Peyer's patch (tissue), 4 donors: Measurements from ENCODE around the gene AEN. TPM values are rescaled to one million over a fixed set of nuclear protein-coding genes. Genes with fewer than 3 reads are reported as not detected.

Experiments used
- DNase-seq, 3 donors: peaks; one replicate each; pipeline ENCODE4 v3.0.0-alpha.2; 2017 to 2019
- H3K27ac ChIP-seq, 4 donors: fragments of 200-600 bp; sonication (generic); one replicate each; pipeline ENCODE4 v1.5.1; 2016 to 2019
- H3K27me3 ChIP-seq, 2 donors: fragments of 200-600 bp; sonication (generic); one replicate each; pipeline ENCODE4 v1.5.1; 2019
- H3K36me3 ChIP-seq, 3 donors: fragments of 200-600 bp; sonication (generic); one replicate each; pipeline ENCODE4 v1.5.1; 2016 to 2019
- H3K4me1 ChIP-seq, 4 donors: fragments of 200-600 bp; sonication (generic); one replicate each; pipeline ENCODE4 v1.5.1; 2016 to 2019
- H3K4me3 ChIP-seq, 4 donors: fragments of 200-600 bp; sonication (generic); 1 replicate in 3 of 4; 2 replicates in 1 of 4; pipeline ENCODE4 v1.5.1; 2016 to 2019; ENCODE audit warnings: mild to moderate bottlenecking in 1 of 4
- H3K9me3 ChIP-seq, 4 donors: fragments of 200-600 bp; sonication (generic); one replicate each; pipeline ENCODE4 v1.5.1; 2016 to 2019; ENCODE audit warnings: mild to moderate bottlenecking in 1 of 4
- CTCF ChIP-seq, 6 experiments: fragments of 450-650 bp in 4 of 6; fragments of 200-600 bp in 2 of 6; sonication (generic) in 1 of 6; IDR thresholded peaks; one replicate each; pipeline ENCODE4 v1.5.1; 2017 to 2019; ENCODE audit warnings: antibody characterized with exemption in 6 of 6, mild to moderate bottlenecking in 3 of 6, moderate library complexity in 1 of 6
- POLR2A ChIP-seq, 2 donors: fragments of 450-650 bp; IDR thresholded peaks; one replicate each; pipeline ENCODE4 v1.5.1; 2017; ENCODE audit warnings: antibody characterized with exemption in 2 of 2, mild to moderate bottlenecking in 2 of 2, moderate library complexity in 2 of 2
- total RNA-seq, 4 donors: library from RNA; depleted of rRNA; stranded (reverse); fragments of >200 nt; gene quantifications; one replicate each; pipeline ENCODE4 v1.1.0, GENCODE V29; 2016

AEN gene
- total RNA-seq, 4 donors from 2014 or later, result 9.6 to 17.3 (median 11.5) TPM

- TF ChIP-seq CTCF (IDR thresholded peaks at IDR 0.05) (no peak), POLR2A (IDR thresholded peaks at IDR 0.05) (no peak)
- DNase-seq, result peak in 2 of 3 donors; percentile 6 to 19
- H3K4me1 ChIP-seq, result peaks cover 0 to 26% (median 24%) of the 10 kb centered on the region in 4 donors
- no peaks in the 10 kb centered on the region for H3K27me3 ChIP-seq
- H3K36me3 ChIP-seq, result no peaks in the 10 kb centered on the region
- H3K27ac ChIP-seq, result no peak overlapping the region
- H3K9me3 ChIP-seq, result no peaks in the 10 kb centered on the region
- H3K4me3 ChIP-seq, result no peak overlapping the region
Observed at GRCh38 chr15:88651136-88651732, 30.1 kb downstream of the AEN start.

GRCh38 chr15:88651971-88652370 lies 30.8 kb downstream of the AEN start:
- TF ChIP-seq CTCF (IDR thresholded peaks at IDR 0.05) (no peak), POLR2A (IDR thresholded peaks at IDR 0.05) (no peak)
- Histone ChIP-seq H3K27me3 (no peaks in the 10 kb centered on the region), H3K27ac (no peak overlapping the region), H3K9me3 (no peaks in the 10 kb centered on the region), H3K36me3 (no peaks in the 10 kb centered on the region), H3K4me3 (no peak overlapping the region), H3K4me1 (peaks cover 0 to 26% (median 23%) of the 10 kb centered on the region in 4 donors)
- peak in 2 of 3 donors; percentile 14 to 45 for DNase-seq

- TF ChIP-seq POLR2A (IDR thresholded peaks at IDR 0.05), result no peak
- no peak for TF ChIP-seq CTCF (IDR thresholded peaks at IDR 0.05)
Observed at GRCh38 chr15:88652456-88653199, 31.5 kb downstream of the AEN start.

GRCh38 chr15:88653200-88654064 lies 32.3 kb downstream of the AEN start:
- DNase-seq, result peak in 1 of 3 donors; percentile 42
- Histone ChIP-seq H3K27me3 (no peaks in the 10 kb centered on the region), H3K4me1 (peaks cover 0 to 22% (median 13%) of the 10 kb centered on the region in 4 donors), H3K4me3 (no peak overlapping the region), H3K36me3 (no peaks in the 10 kb centered on the region), H3K9me3 (no peaks in the 10 kb centered on the region), H3K27ac (peak overlapping the region in 1 of 4 donors; percentile 25)
- TF ChIP-seq CTCF (IDR thresholded peaks at IDR 0.05) (no peak), POLR2A (IDR thresholded peaks at IDR 0.05) (no peak)

More at GRCh38 chr15:88652456-88653199, 31.5 kb downstream of the AEN start:
- peak in 1 of 3 donors; percentile 25 for DNase-seq
- Histone ChIP-seq H3K27ac (no peak overlapping the region), H3K27me3 (no peaks in the 10 kb centered on the region), H3K36me3 (no peaks in the 10 kb centered on the region), H3K4me1 (peaks cover 0 to 28% (median 20%) of the 10 kb centered on the region in 4 donors), H3K4me3 (no peak overlapping the region), H3K9me3 (no peaks in the 10 kb centered on the region)

GRCh38 chr15:88654430-88655102 lies 33.4 kb downstream of the AEN start:
- H3K4me3 ChIP-seq, result no peak overlapping the region

More at GRCh38 chr15:88654430-88655102, 33.4 kb downstream of the AEN start:
- TF ChIP-seq POLR2A (IDR thresholded peaks at IDR 0.05) (no peak), CTCF (IDR thresholded peaks at IDR 0.05) (no peak)
- Histone ChIP-seq H3K9me3 (no peaks in the 10 kb centered on the region), H3K27me3 (no peaks in the 10 kb centered on the region), H3K27ac (peak overlapping the region in 1 of 4 donors; percentile 79), H3K4me1 (peaks cover 0 to 13% (median 4%) of the 10 kb centered on the region in 4 donors), H3K36me3 (no peaks in the 10 kb centered on the region)
- peak in 1 of 3 donors; percentile 36 for DNase-seq
